ENCODE measurements around the gene ELP5.

DNA sequence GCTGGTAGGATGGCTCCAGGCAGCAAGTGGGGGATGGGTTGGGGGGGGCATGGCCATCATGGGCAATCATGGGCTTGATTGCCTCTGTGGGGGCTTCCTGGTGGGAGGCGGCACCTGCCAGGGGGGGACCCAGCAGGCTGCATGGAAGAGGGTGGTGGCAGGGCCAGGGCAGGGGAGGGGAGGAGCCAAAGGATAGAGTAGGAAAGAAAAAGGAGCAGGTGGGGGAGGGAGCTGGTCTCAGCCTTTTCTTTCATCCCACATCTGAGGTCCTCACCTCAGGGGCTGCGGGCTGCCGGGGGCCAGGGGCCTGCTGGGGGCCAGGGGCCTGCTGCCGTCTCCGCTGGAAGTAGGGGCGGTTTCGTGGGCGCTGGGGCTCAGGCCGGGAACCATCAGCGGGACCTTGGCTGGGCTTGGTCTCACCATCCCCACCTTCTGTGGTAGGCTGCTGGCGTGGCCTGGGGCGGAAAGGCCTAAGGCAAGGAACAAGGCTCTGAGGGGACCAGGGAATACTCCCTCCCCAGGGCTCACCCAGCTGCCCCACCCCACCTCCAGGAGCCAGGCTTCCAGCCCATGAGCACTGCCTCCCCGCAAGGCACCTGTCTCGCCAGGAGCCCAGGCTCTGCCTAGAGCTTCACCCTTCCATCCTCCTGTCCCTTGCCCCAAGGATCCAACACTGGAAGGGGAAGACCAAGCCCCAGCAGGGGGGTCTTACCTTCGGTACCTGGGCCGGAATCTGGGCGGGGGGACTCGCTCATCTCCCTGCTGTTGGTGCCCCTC is 37.4 kb downstream of the ELP5 start:
- TF ChIP-seq, protein P1, sequence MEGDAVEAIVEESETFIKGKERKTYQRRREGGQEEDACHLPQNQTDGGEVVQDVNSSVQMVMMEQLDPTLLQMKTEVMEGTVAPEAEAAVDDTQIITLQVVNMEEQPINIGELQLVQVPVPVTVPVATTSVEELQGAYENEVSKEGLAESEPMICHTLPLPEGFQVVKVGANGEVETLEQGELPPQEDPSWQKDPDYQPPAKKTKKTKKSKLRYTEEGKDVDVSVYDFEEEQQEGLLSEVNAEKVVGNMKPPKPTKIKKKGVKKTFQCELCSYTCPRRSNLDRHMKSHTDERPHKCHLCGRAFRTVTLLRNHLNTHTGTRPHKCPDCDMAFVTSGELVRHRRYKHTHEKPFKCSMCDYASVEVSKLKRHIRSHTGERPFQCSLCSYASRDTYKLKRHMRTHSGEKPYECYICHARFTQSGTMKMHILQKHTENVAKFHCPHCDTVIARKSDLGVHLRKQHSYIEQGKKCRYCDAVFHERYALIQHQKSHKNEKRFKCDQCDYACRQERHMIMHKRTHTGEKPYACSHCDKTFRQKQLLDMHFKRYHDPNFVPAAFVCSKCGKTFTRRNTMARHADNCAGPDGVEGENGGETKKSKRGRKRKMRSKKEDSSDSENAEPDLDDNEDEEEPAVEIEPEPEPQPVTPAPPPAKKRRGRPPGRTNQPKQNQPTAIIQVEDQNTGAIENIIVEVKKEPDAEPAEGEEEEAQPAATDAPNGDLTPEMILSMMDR (IDR thresholded peaks at IDR 0.05; ENCODE audit: low read depth, low read length): no peak
- no peak for TF ChIP-seq EZH2phosphoT487 (IDR thresholded peaks at IDR 0.05; ENCODE audit: low read depth)
